ENCODE data around the gene DCX. TPM values are rescaled to one million over a fixed set of nuclear protein-coding genes. Genes with fewer than 3 reads are reported as not detected.

Gene DCX
- total RNA-seq, 1 donor from 2014 or later, result not detected

DNA sequence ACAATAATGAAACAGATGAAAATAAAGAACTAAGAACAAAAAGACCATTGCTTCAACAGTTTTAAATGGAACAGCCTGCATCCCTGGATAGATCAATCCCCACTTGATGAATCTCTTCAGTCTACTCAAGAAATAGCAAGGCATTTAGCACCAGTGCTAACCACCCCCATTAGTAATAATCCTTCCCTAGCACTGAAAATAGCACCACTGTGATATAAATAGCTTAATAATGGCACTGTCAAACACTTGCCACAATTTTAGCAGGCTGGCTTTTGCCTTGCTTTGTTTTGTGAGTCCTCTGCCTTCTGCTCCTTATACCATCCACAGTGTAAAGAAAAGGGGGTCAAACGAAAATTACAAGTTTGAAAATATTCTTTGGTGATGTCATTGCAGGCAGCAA is 17.4 kb downstream of the DCX start:
- no peaks in the 10 kb centered on the region for H3K36me3 ChIP-seq
- no peak overlapping the region for H3K27ac ChIP-seq
- no peaks in the 10 kb centered on the region for H3K9me3 ChIP-seq
- H3K4me3 ChIP-seq, result no peak overlapping the region
- no peak for DNase-seq (ENCODE audit: extremely low spot score in 2 of 2)
- TF ChIP-seq, protein P1, sequence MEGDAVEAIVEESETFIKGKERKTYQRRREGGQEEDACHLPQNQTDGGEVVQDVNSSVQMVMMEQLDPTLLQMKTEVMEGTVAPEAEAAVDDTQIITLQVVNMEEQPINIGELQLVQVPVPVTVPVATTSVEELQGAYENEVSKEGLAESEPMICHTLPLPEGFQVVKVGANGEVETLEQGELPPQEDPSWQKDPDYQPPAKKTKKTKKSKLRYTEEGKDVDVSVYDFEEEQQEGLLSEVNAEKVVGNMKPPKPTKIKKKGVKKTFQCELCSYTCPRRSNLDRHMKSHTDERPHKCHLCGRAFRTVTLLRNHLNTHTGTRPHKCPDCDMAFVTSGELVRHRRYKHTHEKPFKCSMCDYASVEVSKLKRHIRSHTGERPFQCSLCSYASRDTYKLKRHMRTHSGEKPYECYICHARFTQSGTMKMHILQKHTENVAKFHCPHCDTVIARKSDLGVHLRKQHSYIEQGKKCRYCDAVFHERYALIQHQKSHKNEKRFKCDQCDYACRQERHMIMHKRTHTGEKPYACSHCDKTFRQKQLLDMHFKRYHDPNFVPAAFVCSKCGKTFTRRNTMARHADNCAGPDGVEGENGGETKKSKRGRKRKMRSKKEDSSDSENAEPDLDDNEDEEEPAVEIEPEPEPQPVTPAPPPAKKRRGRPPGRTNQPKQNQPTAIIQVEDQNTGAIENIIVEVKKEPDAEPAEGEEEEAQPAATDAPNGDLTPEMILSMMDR (IDR thresholded peaks at IDR 0.05), result no peak
- no peak for TF ChIP-seq POLR2AphosphoS5 (IDR thresholded peaks at IDR 0.05; ENCODE audit: insufficient read depth in 1 of 2, low read depth in 1 of 2)
- TF ChIP-seq POLR2A (IDR thresholded peaks at IDR 0.05), result no peak
- no peaks in the 10 kb centered on the region for H3K27me3 ChIP-seq
- no peaks in the 10 kb centered on the region for H3K4me1 ChIP-seq
- intact Hi-C loops (cut with DNase I), result no loop called here

DNA sequence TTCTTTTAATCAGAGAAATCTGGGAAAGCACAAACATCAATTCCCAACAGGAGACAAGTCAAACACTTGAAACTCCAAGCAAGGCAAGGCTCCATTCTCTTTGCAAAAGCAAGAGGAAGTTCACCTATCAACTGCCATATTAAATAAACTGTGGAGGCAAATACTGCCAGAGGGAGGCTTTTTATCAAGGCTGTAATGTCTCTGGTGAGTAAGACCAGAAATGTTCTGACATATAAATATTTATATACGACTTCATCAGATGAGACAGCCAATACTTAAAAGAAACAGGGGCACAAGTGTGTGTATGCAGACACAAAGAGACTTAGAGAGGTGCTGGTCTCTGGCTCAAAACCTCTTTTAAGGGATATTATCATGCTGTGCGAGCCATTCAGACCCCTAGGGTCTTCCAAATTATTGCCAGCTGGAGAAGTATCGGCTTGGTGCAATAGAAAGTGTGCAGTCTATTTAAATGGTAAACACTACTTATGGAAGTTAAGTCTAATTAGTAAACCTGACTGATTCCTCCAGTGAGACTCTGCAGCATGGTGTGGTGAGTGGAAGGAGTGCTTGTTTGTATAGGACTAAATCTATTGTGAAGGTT is 24.4 kb downstream of the DCX start:
- no peak for DNase-seq (ENCODE audit: extremely low spot score in 2 of 2)
- TF ChIP-seq, protein P1 (IDR thresholded peaks at IDR 0.05), result no peak
- TF ChIP-seq POLR2AphosphoS5 (IDR thresholded peaks at IDR 0.05; ENCODE audit: insufficient read depth in 1 of 2, low read depth in 1 of 2) (no peak), POLR2A (IDR thresholded peaks at IDR 0.05) (no peak)
- no peaks in the 10 kb centered on the region for H3K36me3 ChIP-seq
- no peaks in the 10 kb centered on the region for H3K9me3 ChIP-seq
- intact Hi-C loops (cut with DNase I), result no loop called here
- no peaks in the 10 kb centered on the region for H3K27me3 ChIP-seq
- no peaks in the 10 kb centered on the region for H3K4me1 ChIP-seq
- H3K27ac ChIP-seq, result no peak overlapping the region
- no peak overlapping the region for H3K4me3 ChIP-seq

DNA sequence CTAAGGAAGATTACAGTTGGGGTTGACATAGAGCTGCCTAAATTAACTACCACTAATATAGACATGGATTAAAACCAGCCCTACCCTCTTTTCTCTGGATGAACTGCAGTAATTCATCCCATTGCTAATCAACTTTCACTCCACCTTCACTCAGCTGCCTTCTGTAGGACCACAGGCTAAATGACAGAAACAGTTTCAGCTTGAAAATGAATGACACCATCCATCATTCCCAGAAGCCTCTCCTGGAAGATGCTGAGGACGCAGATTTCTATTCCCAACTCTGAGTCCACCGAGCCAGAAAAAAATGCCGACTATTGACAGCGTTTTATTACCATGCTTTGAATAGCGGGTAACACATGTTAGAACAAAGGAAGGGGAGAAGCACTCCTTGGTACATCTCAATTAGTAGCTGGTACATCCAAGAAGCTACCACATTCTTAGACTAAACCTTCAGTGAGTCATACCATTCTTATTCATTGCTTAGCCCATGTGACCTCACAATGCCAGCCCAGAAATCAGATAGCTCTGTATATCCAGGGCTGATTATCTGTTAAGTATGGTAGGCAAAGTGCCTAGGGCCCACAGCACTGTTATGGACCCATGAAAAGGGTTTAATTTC is 25.3 kb downstream of the DCX start:
- H3K9me3 ChIP-seq, result no peaks in the 10 kb centered on the region
- intact Hi-C loops (cut with DNase I), result no loop called here
- H3K27ac ChIP-seq, result no peak overlapping the region
- no peak overlapping the region for H3K4me3 ChIP-seq
- H3K4me1 ChIP-seq, result no peaks in the 10 kb centered on the region
- no peak for TF ChIP-seq POLR2A (IDR thresholded peaks at IDR 0.05)
- TF ChIP-seq, protein P1 (IDR thresholded peaks at IDR 0.05), result no peak
- no peak for TF ChIP-seq POLR2AphosphoS5 (IDR thresholded peaks at IDR 0.05; ENCODE audit: insufficient read depth in 1 of 2, low read depth in 1 of 2)
- no peaks in the 10 kb centered on the region for H3K36me3 ChIP-seq
- no peak for DNase-seq (ENCODE audit: extremely low spot score in 2 of 2)
- H3K27me3 ChIP-seq, result no peaks in the 10 kb centered on the region

DNA sequence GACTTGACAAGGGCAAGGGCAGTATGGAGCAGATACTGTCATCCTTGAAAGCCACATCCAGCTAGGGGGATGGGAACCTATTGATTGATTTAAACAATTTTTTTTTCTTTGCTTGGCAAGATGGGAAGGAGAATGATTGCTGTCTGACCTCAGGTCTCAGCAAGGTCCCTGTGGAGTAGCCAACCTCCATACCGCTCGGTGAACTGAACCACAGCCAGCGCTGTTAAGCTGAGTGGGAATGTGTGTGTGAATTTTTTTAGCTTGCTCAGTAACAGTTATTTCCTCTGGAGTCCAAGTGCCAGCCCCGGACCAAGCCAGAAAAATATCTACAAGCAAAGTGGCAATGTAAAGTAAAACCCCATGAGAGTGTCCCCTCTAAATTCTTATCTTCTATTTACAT is 25.9 kb downstream of the DCX start:
- intact Hi-C loops (cut with DNase I), result no loop called here
- Histone ChIP-seq H3K4me1 (no peaks in the 10 kb centered on the region), H3K4me3 (no peak overlapping the region), H3K27me3 (no peaks in the 10 kb centered on the region), H3K9me3 (no peaks in the 10 kb centered on the region), H3K36me3 (no peaks in the 10 kb centered on the region), H3K27ac (no peak overlapping the region)
- TF ChIP-seq POLR2A (IDR thresholded peaks at IDR 0.05) (no peak), POLR2AphosphoS5 (IDR thresholded peaks at IDR 0.05; ENCODE audit: insufficient read depth in 1 of 2, low read depth in 1 of 2) (no peak)
- TF ChIP-seq, protein P1 (IDR thresholded peaks at IDR 0.05), result no peak
- DNase-seq (ENCODE audit: extremely low spot score in 2 of 2), result no peak

DNA sequence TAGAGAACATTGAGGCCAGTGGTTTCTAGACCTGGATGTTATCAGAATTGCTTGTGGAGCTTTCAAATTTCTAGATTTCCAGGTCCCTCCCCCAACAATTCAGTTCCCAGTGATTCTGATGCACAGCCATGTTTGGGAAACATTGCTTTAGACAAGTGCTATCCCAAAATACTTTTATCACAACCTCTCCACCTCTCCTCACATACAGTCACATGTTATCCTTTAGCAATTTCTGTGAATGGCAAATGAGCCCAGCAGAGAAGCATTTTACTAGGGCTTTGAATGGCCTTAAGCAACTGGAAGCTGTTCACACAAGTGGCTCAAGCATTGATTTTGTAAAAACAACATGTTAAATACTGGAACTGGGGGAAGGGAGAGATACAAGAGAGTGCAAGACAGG is 29.7 kb downstream of the DCX start:
- intact Hi-C loops (cut with DNase I), result no loop called here
- Histone ChIP-seq H3K27me3 (no peaks in the 10 kb centered on the region), H3K9me3 (no peaks in the 10 kb centered on the region), H3K4me3 (no peak overlapping the region), H3K36me3 (no peaks in the 10 kb centered on the region), H3K27ac (no peak overlapping the region), H3K4me1 (no peaks in the 10 kb centered on the region)
- TF ChIP-seq, protein P1 (IDR thresholded peaks at IDR 0.05), result no peak
- TF ChIP-seq POLR2AphosphoS5 (IDR thresholded peaks at IDR 0.05; ENCODE audit: insufficient read depth in 1 of 2, low read depth in 1 of 2) (no peak), POLR2A (IDR thresholded peaks at IDR 0.05) (no peak)
- DNase-seq (ENCODE audit: extremely low spot score in 2 of 2), result no peak
